HL-60/S4 treated with retinoic acid at 250 ng/mL for 4 days and 3 days (cell line): ENCODE measurements around the gene METTL24.

ENCODE experiments used
- in situ Hi-C: fragments of 300-500 bp; cut with MboI; formaldehyde crosslinking; loops from 2 replicates; pipeline ENCODE4 v1.7.0; 2022; ENCODE audit warnings: low sequenced_read_pairs

The METTL24 gene

DNA sequence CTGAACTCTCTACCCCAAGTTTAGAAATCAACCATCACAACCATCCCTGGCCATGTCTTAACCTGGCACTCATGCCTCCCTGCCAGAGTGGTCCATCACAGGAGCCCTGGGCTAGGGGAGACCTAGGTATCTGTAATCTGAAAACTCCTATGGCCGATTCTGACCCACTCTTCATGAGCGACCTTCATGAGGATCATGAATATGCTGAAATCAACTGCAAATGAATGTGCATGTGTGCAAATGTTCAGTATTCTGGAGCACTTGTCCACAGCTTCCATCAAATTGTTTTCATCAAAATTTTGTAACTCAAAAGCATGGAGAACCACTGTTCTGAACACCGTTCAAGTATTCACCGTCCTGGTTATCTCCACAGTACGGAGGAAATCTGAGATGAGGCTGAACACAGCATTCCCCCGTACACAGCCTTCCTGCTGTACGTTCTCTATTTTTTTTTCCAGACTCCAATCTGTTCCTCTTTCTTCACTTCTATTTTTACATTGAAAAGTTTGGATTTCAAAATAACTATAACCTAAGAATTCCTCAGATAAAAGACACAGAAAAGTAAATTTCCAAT is 17.7 kb downstream of the METTL24 start:
- in situ Hi-C loops, result no loop called here

- in situ Hi-C loops, result no loop called here
Observed at GRCh38 chr6:110338820-110339470, 19.2 kb downstream of the METTL24 start.

- in situ Hi-C loops, result no loop called here
Observed at GRCh38 chr6:110337486-110337885, 20.7 kb downstream of the METTL24 start.

DNA sequence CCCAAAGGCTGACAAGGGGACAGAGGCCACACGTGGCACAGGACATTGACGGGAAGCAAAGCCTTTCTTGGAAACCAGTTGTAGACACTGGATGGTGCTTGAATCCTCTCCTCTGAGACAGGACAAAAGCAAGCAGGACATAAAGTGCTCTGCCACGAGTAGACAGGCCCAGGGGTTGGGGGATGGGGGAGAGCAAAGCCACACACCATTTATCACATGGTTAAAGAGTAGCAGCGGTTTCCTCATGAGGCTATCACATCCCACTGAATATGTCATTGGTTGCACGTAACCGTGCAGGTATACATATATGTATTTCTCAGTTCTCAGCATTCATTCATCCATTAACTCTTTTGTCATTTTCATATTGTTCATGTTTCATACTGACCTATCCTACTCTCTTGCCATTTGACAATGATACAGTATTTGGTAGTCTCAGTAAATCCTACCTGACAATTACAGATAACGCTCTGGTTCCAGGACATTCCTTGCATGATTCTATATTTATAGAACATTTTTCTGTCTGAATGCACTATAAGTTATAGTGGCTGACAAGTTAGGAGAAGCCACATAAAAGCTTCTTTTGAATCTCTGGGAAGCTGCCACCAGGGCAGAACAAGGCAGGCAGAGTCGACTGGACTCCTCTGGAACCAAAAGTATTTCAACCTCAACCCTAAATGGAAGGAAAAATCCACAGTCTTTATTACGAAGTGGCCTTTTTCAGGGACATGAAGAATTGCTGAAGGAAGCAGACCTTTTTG is 23.5 kb downstream of the METTL24 start:
- in situ Hi-C loops, result no loop called here

GRCh38 chr6:110332281-110332680 is 25.9 kb downstream of the METTL24 start:
- in situ Hi-C loops, result no loop called here

DNA sequence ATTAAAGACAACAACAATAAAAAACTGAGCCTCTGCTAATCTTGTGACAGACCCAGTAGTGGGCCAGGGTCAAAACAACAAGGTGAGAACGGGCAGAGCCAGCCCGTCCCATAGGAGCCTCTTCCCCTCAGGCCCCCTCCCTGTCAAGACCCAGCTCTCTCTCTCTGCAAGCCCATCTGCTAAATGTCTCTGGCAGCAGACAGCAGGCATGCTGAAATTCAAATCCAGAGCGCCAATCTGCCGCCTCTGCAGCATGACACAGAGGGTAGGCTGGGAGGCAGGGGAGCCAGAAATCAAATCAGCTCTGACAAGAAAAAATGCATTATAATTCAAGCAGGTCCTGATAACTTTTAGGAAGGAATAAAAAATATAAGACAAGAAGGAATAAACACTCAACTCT is 26.3 kb downstream of the METTL24 start:
- in situ Hi-C loops, result no loop called here

GRCh38 chr6:110331390-110331789 is 26.8 kb downstream of the METTL24 start:
- in situ Hi-C loops, result no loop called here

GRCh38 chr6:110329714-110330436 is 28.3 kb downstream of the METTL24 start:
- in situ Hi-C loops, result no loop called here

DNA sequence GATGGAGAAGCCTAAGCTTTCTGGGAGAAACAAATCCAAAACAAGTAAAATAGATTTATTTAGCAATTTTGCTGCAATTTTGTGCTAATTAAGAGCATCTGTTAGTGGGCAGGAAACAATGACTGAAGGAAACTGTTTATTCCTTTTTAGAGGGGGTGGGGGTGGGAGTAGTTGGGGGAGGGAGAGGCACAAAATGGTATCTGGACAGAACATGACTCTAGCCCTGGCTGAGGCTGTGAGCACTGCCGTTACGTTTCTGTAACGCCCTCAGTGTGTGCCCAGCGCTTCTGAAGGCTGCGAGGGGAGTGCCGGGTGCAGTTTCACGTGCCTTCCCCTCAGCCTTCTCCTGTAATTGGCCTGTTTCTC is 28.8 kb downstream of the METTL24 start:
- in situ Hi-C loops, result no loop called here

DNA sequence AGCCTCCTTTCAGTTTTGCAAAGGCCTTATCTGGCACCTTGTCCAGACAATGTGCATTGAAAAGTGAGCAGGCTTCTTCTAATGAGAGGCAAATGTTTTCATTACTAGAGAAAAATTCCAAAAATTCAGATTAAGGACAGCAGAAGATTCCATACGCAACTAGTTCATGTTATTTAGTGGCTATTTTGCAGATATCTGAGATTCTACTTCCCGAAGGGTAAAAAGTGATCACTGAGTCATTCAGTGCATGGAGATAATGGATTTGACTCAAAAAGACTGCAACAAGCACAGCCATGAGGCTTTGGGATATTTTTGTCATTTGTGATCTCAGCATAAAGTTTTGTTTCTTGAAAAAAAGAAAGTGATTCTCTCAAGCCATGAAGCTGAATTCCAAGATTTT is 29.9 kb downstream of the METTL24 start:
- in situ Hi-C loops, result no loop called here

DNA sequence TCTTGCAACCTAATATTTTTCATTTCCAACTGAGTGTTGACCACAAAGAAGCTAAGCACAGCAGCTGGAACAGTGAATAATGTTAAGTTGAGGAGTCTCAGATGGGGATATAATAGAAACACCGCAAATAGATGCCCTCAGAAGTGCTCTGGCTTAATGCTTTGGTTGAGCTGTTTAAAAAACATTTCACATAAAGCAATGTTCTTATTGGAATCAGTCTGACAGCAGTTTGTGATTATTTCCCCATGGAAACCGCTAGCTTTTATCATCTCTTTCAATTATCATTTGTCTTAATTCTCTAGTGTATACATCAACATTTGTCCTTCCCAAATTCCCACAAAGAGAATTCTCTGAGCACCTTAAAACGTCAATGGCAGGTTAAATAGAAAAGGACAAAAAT is 30.8 kb downstream of the METTL24 start:
- in situ Hi-C loops, result no loop called here

DNA sequence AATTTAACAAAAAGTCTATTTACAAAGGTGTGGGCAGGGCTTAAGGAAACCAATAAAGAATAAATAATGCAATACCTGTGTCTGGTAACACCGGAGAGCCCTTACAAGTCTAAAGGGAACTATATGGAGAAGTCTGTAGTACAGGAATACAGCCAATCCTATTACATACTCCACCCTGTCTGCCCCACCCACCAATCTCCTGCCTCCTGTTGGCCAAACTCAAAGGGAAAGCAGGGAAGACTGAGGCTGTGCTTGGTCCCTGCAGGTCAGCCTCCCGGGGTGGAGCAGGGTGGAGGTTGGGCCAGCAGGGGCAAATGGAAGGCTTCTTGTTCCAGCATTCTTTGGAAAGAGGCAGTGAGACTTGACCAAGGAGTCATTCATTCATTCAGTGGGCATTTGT is 31.5 kb downstream of the METTL24 start:
- in situ Hi-C loops, result no loop called here

DNA sequence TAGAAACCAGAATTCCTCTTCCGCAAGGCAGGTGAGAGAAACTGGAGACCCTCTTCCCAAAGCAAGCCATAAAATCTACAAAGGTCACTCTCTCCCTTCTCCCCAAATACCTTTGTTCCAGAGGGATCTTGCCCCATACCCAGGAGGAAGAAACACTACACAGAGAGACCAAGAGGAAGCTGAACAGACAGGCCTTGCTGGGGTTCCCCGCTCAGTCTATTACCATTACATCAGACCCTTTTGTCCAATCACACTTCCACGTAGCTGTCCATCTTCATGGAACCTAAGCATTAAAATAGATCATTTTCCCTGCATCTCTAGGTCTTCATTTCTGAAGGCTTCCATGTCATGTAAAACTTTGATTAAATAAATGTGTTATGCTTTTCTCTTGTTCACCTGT is 32.1 kb downstream of the METTL24 start:
- in situ Hi-C loops, result no loop called here

DNA sequence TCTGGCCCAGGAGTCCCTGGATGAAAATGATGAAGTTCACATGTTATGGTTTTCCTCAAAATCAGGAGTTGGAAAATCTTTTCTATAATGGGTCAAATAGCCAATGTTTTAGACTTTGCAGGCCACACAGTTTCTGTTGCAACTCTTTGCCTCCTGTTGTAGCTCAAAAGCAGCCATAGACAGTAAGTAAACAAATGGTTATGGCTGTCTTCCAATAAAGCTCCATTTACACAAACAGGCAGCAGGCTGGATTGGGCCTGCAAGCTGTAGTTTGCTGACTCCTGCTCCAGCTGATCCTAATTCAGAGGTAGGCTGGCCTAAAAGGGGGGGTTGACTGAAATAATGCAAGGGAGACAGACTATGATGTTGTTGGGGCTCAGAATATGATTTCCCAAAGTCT is 33.0 kb downstream of the METTL24 start:
- in situ Hi-C loops, result no loop called here

- in situ Hi-C loops, result no loop called here
Observed at GRCh38 chr6:110324548-110324947, 33.6 kb downstream of the METTL24 start.

DNA sequence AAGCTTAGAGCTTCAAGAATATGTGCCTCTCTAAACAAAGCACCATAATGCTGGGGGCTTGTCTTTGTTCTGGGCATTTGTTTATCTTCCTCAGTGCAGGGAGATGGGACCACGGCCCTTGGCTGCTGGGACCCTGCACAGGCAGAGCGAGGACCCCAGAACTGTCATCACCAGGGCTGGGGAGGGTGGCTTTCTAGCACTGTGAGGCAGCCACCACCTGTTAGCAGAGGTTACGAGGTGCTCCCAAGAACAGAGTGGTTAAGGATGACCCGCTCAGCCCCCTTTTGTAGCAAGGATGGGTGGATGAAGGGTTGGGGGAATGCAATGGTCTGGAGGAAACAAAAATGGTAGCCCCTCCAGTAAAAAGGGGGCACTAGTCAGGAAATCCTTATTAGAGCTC is 34.9 kb downstream of the METTL24 start:
- in situ Hi-C loops, result no loop called here

DNA sequence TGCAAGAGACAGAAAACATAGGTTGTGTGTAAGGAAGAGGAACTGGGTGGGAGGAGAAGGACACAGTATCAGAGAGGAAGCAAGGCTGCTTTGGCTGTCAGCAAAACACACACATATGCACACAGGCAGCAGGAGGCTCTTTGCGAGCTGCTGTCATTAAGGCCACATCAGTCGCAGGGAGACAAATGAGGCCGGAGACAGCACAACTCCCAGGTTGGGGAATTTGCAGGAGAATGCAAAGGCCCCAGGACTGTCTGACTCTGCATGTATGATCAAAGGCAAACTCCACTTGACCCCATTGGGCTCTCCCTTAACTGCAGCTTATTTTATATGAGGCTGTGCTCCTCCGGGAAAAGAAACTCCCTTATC is 35.3 kb downstream of the METTL24 start:
- in situ Hi-C loops, result no loop called here

- in situ Hi-C loops, result no loop called here
Observed at GRCh38 chr6:110322151-110322873, 35.8 kb downstream of the METTL24 start.

GRCh38 chr6:110320307-110320706 is 37.8 kb downstream of the METTL24 start:
- in situ Hi-C loops, result no loop called here

DNA sequence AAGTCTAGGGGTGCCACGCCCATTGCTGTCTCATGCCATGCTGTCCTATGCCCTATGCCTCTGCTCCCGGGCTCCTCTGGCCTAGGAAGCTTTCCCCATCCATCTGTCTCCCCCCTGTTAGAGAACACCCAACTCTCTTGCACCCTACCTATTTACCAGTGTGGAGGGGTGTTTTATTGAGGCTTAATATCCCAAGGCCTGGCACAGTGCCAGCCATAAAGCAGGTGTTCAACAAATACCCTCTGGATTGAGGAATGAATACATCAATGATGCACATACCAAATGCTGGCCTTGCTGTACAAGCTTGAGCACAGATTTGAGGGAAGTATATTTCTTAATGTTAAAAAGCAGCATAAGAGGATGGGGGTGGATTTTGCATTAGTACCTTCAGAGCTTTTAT is 38.3 kb downstream of the METTL24 start:
- in situ Hi-C loops, result no loop called here

GRCh38 chr6:110319381-110319780 is 38.8 kb downstream of the METTL24 start:
- in situ Hi-C loops, result no loop called here
